ENCODE measurements around the gene KIFC3.

Gene KIFC3

GRCh38 chr16:57755726-57756423, 46.4 kb downstream of the KIFC3 start:
- Histone ChIP-seq H3K79me2 (ENCODE audit: low read length) (no peaks in the 10 kb centered on the region), H3K27me3 (ENCODE audit: low read depth, low read length) (no peaks in the 10 kb centered on the region), H3K4me1 (ENCODE audit: low read length) (no peaks in the 10 kb centered on the region), H3K4me2 (ENCODE audit: low read length) (no peak overlapping the region), H3K4me3 (ENCODE audit: low read length) (no peak overlapping the region), H3K9ac (ENCODE audit: low read length) (no peak overlapping the region), H4K20me1 (ENCODE audit: insufficient read depth, low read length) (no peaks in the 10 kb centered on the region), H3K9me3 (ENCODE audit: insufficient read depth, low read length) (no peaks in the 10 kb centered on the region), H2AFZ (ENCODE audit: low read depth, low read length) (no peak overlapping the region), H3K36me3 (replicated peaks; ENCODE audit: low read depth, low read length) (no peaks in the 10 kb centered on the region), H3K27ac (ENCODE audit: low read length) (no peak overlapping the region)
- TF ChIP-seq CTCF (IDR thresholded peaks at IDR 0.05; ENCODE audit: low read depth, low read length) = no peak
- TF ChIP-seq EZH2phosphoT487 (IDR thresholded peaks at IDR 0.05; ENCODE audit: low read depth) = no peak

GRCh38 chr16:57755061-57755684, 47.1 kb downstream of the KIFC3 start:
- H4K20me1 ChIP-seq (ENCODE audit: insufficient read depth, low read length) = no peaks in the 10 kb centered on the region
- H2AFZ ChIP-seq (ENCODE audit: low read depth, low read length) = no peak overlapping the region
- H3K79me2 ChIP-seq (ENCODE audit: low read length) = no peaks in the 10 kb centered on the region
- H3K4me2 ChIP-seq (ENCODE audit: low read length) = no peak overlapping the region
- H3K36me3 ChIP-seq (replicated peaks; ENCODE audit: low read depth, low read length) = no peaks in the 10 kb centered on the region
- TF ChIP-seq EZH2phosphoT487 (IDR thresholded peaks at IDR 0.05; ENCODE audit: low read depth) (no peak), CTCF (IDR thresholded peaks at IDR 0.05; ENCODE audit: low read depth, low read length) (no peak)
- H3K9ac ChIP-seq (ENCODE audit: low read length) = no peak overlapping the region
- no peak overlapping the region for H3K27ac ChIP-seq (ENCODE audit: low read length)
- H3K27me3 ChIP-seq (ENCODE audit: low read depth, low read length) = no peaks in the 10 kb centered on the region
- H3K9me3 ChIP-seq (ENCODE audit: insufficient read depth, low read length) = no peaks in the 10 kb centered on the region
- H3K4me1 ChIP-seq (ENCODE audit: low read length) = no peaks in the 10 kb centered on the region
- H3K4me3 ChIP-seq (ENCODE audit: low read length) = no peak overlapping the region

GRCh38 chr16:57754354-57755060, 47.8 kb downstream of the KIFC3 start:
- Histone ChIP-seq H3K36me3 (replicated peaks; ENCODE audit: low read depth, low read length) (no peaks in the 10 kb centered on the region), H3K27me3 (ENCODE audit: low read depth, low read length) (no peaks in the 10 kb centered on the region), H3K4me3 (ENCODE audit: low read length) (no peak overlapping the region), H3K9me3 (ENCODE audit: insufficient read depth, low read length) (no peaks in the 10 kb centered on the region), H3K4me2 (ENCODE audit: low read length) (no peak overlapping the region), H2AFZ (ENCODE audit: low read depth, low read length) (no peak overlapping the region), H3K4me1 (ENCODE audit: low read length) (no peaks in the 10 kb centered on the region), H3K9ac (ENCODE audit: low read length) (no peak overlapping the region), H3K79me2 (ENCODE audit: low read length) (no peaks in the 10 kb centered on the region), H4K20me1 (ENCODE audit: insufficient read depth, low read length) (no peaks in the 10 kb centered on the region), H3K27ac (ENCODE audit: low read length) (no peak overlapping the region)
- TF ChIP-seq CTCF (IDR thresholded peaks at IDR 0.05; ENCODE audit: low read depth, low read length) = no peak
- no peak for TF ChIP-seq EZH2phosphoT487 (IDR thresholded peaks at IDR 0.05; ENCODE audit: low read depth)

Data from OCI-LY3 (cell line).